Neural progenitor cell (in vitro differentiated cells): ENCODE measurements around the gene UBE2O. TPM values are rescaled to one million over a fixed set of nuclear protein-coding genes. Genes with fewer than 3 reads are reported as not detected.

ENCODE experiments used
- DNase-seq: peaks from one replicate; pipeline ENCODE4 v3.0.0-alpha.2; 2016; ENCODE audit warnings: low spot score
- H2AFZ ChIP-seq: fragments of 200-600 bp; sonication (generic); replicated peaks from 2 replicates; pipeline ENCODE4 v1.6.1; 2016; ENCODE audit warnings: antibody characterized with exemption
- H3F3A ChIP-seq: fragments of 200-600 bp; sonication (generic); 2 replicates; pipeline ENCODE4 v1.6.1; 2016; ENCODE audit warnings: antibody characterized with exemption, low read depth
- H3K27ac ChIP-seq: fragments of 200-600 bp; sonication (generic); 2 replicates; pipeline ENCODE4 v1.5.1; 2016; ENCODE audit warnings: mild to moderate bottlenecking
- H3K27me3 ChIP-seq: fragments of 200-600 bp; sonication (generic); 2 replicates; pipeline ENCODE4 v1.6.1; 2016; ENCODE audit warnings: mild to moderate bottlenecking, moderate library complexity
- H3K36me3 ChIP-seq: fragments of 200-600 bp; sonication (generic); 2 replicates; pipeline ENCODE4 v1.5.1; 2016
- H3K4me1 ChIP-seq: fragments of 200-600 bp; sonication (generic); 2 replicates; pipeline ENCODE4 v1.6.1; 2016; ENCODE audit warnings: mixed run types
- H3K4me2 ChIP-seq: fragments of 200-600 bp; sonication (generic); 2 replicates; pipeline ENCODE4 v1.6.1; 2016
- H3K4me3 ChIP-seq: fragments of 200-600 bp; sonication (generic); 2 replicates; pipeline ENCODE4 v1.5.1; 2016
- H3K79me2 ChIP-seq: fragments of 200-600 bp; sonication (generic); 2 replicates; pipeline ENCODE4 v1.6.1; 2016; ENCODE audit warnings: low read depth
- H3K9ac ChIP-seq: fragments of 200-600 bp; sonication (generic); 2 replicates; pipeline ENCODE4 v1.6.1; 2016
- H3K9me3 ChIP-seq: fragments of 200-600 bp; sonication (generic); 2 replicates; pipeline ENCODE4 v1.5.1; 2016; ENCODE audit warnings: low read depth
- H4K20me1 ChIP-seq: fragments of 200-600 bp; sonication (generic); 2 replicates; pipeline ENCODE4 v1.6.1; 2016; ENCODE audit warnings: low read depth
- H3K27ac Mint-ChIP-seq: 3 replicates; pipeline ENCODE4 v1.8.0; 2021; ENCODE audit warnings: mixed read lengths
- H3K27me3 Mint-ChIP-seq: 2 replicates; pipeline ENCODE4 v1.8.0; 2022; ENCODE audit warnings: low read depth, mild to moderate bottlenecking, inconsistent platforms, moderate library complexity, mixed read lengths; ENCODE audit not compliant: insufficient read depth
- H3K36me3 Mint-ChIP-seq: 3 replicates; pipeline ENCODE4 v1.8.0; 2021; ENCODE audit warnings: mixed read lengths
- H3K4me1 Mint-ChIP-seq: 3 replicates; pipeline ENCODE4 v1.8.0; 2021; ENCODE audit warnings: mixed read lengths
- H3K4me3 Mint-ChIP-seq: 3 replicates; pipeline ENCODE4 v1.8.0; 2021; ENCODE audit warnings: mild to moderate bottlenecking, moderate library complexity, mixed read lengths
- H3K9me3 Mint-ChIP-seq: 3 replicates; pipeline ENCODE4 v1.8.0; 2020; ENCODE audit warnings: mixed read lengths
- CTCF ChIP-seq: fragments of 200-600 bp; sonication (generic); IDR thresholded peaks from 2 replicates; pipeline ENCODE4 v1.5.1; 2017; ENCODE audit warnings: antibody characterized with exemption, mild to moderate bottlenecking
- EZH2 ChIP-seq: fragments of 200-600 bp; sonication (generic); IDR thresholded peaks from 2 replicates; pipeline ENCODE4 v1.6.1; 2017; ENCODE audit warnings: antibody characterized with exemption, mild to moderate bottlenecking, moderate library complexity
- EZH2phosphoT487 ChIP-seq: fragments of 200-600 bp; sonication (generic); IDR thresholded peaks from 2 replicates; pipeline ENCODE4 v1.6.1; 2017; ENCODE audit warnings: antibody characterized with exemption
- total RNA-seq: library from RNA; depleted of rRNA; stranded (reverse); fragments of >200 nt; gene quantifications from 2 replicates; pipeline ENCODE4 v1.2.3, GENCODE V29; 2015; ENCODE audit warnings: low replicate concordance

The UBE2O gene
- total RNA-seq, 1 donor from 2014 or later, result 20.6 TPM

GRCh38 chr17:76447931-76448652 lies 4.9 kb downstream of the UBE2O start:
- Mint-ChIP-seq H3K27ac (no peak overlapping the region), H3K36me3 (peaks cover 10% of the 10 kb centered on the region), H3K4me1 (peaks cover 73% of the 10 kb centered on the region), H3K27me3 (peaks cover 7% of the 10 kb centered on the region), H3K9me3 (no peaks in the 10 kb centered on the region), H3K4me3 (no peak overlapping the region)
- Histone ChIP-seq H2AFZ (no peak overlapping the region), H3K4me2 (no peak overlapping the region), H3K27ac (no peak overlapping the region), H3K9ac (no peak overlapping the region), H3K4me1 (peaks cover 27% of the 10 kb centered on the region), H3F3A (peaks cover 5% of the 10 kb centered on the region), H3K9me3 (no peaks in the 10 kb centered on the region), H4K20me1 (peaks cover 93% of the 10 kb centered on the region), H3K79me2 (peaks cover 98% of the 10 kb centered on the region), H3K4me3 (no peak overlapping the region), H3K36me3 (no peaks in the 10 kb centered on the region), H3K27me3 (no peaks in the 10 kb centered on the region)
- TF ChIP-seq EZH2phosphoT487, result no peak
- no peak for TF ChIP-seq CTCF
- no peak for TF ChIP-seq EZH2
- no peak for DNase-seq

GRCh38 chr17:76446449-76447231 lies 6.3 kb downstream of the UBE2O start:
- Histone ChIP-seq H3K79me2 (peaks cover 100% of the 10 kb centered on the region), H3K4me1 (peaks cover 30% of the 10 kb centered on the region), H3F3A (peaks cover 11% of the 10 kb centered on the region), H3K27me3 (no peaks in the 10 kb centered on the region), H3K9me3 (no peaks in the 10 kb centered on the region), H4K20me1 (peaks cover 100% of the 10 kb centered on the region), H2AFZ (no peak overlapping the region), H3K36me3 (no peaks in the 10 kb centered on the region), H3K4me3 (no peak overlapping the region), H3K27ac (no peak overlapping the region), H3K9ac (no peak overlapping the region), H3K4me2 (no peak overlapping the region)
- no peak overlapping the region for H3K27ac Mint-ChIP-seq
- DNase-seq, result no peak
- peaks cover 13% of the 10 kb centered on the region for H3K36me3 Mint-ChIP-seq
- H3K4me3 Mint-ChIP-seq, result no peak overlapping the region
- peaks cover 86% of the 10 kb centered on the region for H3K4me1 Mint-ChIP-seq
- H3K9me3 Mint-ChIP-seq, result no peaks in the 10 kb centered on the region
- no peak for TF ChIP-seq EZH2phosphoT487
- TF ChIP-seq EZH2, result no peak
- H3K27me3 Mint-ChIP-seq, result peaks cover 7% of the 10 kb centered on the region

- Histone ChIP-seq H3K36me3 (no peaks in the 10 kb centered on the region), H4K20me1 (peaks cover 100% of the 10 kb centered on the region), H3K4me2 (no peak overlapping the region), H2AFZ (no peak overlapping the region), H3K79me2 (peaks cover 100% of the 10 kb centered on the region), H3K27ac (no peak overlapping the region), H3K9ac (no peak overlapping the region), H3K4me3 (no peak overlapping the region), H3K9me3 (no peaks in the 10 kb centered on the region), H3K27me3 (no peaks in the 10 kb centered on the region), H3K4me1 (peaks cover 30% of the 10 kb centered on the region), H3F3A (peaks cover 10% of the 10 kb centered on the region)
- no peak overlapping the region for H3K27ac Mint-ChIP-seq
- peaks cover 6% of the 10 kb centered on the region for H3K27me3 Mint-ChIP-seq
- no peaks in the 10 kb centered on the region for H3K9me3 Mint-ChIP-seq
- H3K4me3 Mint-ChIP-seq, result peak overlapping the region; percentile 44
- DNase-seq, result no peak
- TF ChIP-seq CTCF (no peak), EZH2phosphoT487 (no peak), EZH2 (no peak)
- peaks cover 86% of the 10 kb centered on the region for H3K4me1 Mint-ChIP-seq
- peaks cover 9% of the 10 kb centered on the region for H3K36me3 Mint-ChIP-seq
These were observed 7.1 kb downstream of the UBE2O start for GRCh38 chr17:76445697-76446448.
